NCI-H1930 (cell line): ENCODE data around the gene CDCA5.
"Not testable (repeated sequence)": the region's sequence is repeated elsewhere in the genome, so short reads cannot be mapped to it uniquely, and the experiment has no call there.

Source experiments
- DNase-seq, 2 experiments: peaks; one replicate each; lab custom pipeline; 2025; lab: John Stamatoyannopoulos, UW

The CDCA5 gene

DNA sequence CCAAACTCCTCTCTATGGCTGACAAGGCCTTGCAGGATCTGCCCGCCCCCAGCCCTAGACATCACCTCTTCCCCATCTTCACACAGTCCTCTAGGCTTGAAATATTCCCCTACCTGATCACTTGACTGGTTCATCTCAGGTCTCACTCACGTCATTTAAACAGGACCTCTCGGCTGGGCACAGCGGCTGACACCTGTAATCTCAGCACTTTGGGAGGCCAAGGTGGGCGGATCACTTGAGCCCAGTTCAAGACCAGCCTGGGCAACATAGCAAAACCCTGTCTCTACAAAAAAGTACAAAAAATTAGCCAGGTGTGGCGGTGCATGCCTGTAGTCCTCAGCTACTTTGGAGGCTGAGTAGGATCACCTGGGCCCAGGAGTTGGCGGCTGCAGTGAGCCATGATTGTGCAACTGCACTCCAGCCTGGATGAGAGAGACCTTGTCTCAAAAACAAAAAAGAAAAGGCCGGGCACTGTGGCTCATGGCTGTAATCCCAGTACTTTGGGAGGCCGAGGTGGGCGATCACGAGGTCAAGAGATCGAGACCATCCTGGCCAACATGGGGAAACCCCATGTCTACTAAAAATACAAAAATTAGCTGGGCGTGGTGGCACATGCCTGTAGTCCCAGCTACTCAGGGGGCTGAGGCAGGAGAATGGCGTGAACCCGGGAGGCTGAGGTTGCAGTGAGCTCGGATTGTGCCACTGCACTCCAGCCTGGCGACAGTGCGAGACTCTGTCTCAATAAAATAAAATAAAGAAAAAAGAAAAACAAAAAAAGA lies 35.2 kb upstream of the CDCA5 start:
- not testable (repeated sequence) for DNase-seq

DNA sequence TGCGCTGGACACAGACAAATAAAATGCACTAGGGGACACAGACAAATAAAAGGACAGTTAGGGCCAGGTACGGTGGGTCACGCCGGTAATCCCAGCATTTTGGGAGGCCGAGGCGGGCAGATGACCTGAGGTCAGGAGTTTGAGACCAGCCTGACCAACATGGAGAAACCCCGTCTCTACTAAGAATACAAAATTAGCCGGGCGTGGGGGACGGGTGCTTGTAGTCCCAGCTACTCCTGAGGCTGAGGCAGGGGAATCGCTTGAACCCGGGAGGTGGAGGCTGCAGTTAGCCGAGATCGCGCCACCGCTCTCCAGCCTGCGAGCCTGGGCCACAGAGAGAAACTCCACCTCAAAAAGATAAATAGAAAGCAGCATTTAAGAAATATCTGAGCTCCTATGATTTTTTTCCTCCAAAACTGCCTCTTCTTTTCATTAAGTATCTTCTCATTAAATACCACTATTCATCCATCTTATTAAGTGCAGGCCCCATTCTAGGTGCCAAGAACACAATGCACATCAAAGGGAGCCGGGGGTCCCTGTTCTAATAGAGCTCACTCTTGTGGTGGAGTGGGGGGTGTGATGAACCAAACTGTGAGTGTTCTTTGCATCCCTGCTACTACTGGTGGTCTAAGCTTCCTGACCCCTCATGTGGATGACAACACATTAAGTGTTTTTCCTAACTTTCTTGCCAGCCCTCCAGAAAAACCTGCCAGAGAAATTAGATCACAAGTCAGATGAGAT lies 34.4 kb upstream of the CDCA5 start:
- no peak for DNase-seq

DNA sequence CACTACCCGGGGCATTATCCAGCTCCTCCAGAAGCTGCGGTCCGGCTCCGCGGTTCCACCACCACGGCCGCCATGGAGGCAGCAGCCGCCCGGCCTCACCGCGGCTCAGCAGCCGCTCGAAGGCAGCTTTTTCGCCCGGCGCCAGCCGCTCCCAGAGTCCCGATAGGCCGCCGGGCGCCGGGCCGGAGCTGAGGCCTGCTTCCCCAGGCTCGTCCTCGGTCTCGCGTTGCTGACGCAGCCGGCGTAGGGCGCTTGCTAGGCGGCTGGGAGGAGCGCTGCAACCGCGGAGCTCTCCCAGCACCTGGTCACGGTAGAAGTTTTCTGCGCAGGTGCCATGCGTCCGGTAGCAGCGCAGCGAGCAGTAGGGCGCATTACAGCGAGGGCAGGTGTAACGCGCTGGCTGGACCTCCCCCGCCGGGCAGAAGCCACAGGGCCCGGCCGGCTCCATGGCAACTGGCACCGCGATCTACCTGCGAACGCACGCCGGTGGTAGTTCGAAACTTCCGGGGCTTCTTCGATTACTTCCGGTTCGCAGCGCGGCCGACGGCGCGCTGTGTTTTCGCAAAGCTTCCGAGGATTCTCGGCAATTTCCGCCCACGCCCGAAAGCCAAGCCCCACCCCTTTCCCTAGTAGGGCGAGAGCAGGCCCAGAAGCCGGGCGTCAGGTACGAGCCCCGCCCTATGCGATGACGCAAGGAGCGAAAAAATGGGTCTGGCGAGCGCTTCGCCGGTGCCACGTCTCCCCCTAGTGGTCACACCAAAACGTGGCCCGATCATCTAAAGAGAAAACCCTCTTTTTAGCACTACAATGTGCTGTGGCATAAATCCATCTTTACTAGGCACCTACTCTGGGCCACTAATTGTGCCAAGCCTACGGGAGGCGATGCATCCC lies 33.6 kb upstream of the CDCA5 start, which contains the start of gene ZNHIT2:
TSS of gene ZNHIT2 (minus strand) at position 496 of the 891 bp plus-strand sequence. CDS start at position 448, 48 bp downstream.
- peak; percentile 96 to 99 for DNase-seq

DNA sequence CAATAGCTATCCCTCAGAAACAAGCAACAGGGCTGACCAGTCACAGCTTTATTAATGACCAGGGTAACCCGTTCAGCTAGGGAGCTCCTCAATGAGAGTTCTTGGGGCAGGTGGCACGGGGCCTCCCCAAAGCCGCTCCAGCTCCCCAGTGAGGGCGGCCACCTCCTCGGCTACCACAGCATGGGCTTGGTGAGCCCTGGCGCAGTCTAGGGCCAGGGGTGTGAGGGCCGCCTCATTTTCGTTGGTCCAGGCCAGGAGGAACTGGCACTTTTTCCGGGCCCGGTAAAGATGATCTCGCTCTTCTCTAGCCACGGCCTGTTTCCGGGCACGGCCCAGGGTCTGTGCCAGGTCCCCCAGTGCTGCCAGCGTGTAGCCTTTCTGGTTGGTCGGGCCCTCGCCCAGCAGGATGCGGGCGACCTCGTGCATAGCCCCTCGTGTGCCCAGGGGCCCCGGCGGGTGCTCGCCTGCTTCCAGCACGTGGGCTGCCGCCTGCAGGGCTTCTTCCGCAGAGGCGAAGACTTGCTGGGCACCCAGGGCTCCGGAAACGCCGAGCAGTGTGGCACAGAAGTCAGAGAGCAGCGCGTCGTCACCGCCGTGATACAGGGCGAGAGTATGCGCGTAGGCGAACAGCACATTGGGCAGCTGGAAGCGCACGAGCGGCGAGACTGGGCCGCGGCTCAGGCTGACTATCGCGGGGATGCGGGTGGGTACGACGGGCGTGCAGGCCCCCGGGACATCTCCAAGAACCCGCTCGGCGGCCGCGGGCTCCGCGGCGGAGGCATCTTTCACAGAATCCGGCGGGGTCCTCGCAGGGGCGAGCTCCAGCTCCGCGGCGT lies 32.7 kb upstream of the CDCA5 start:
- peak; percentile 12 to 17 for DNase-seq

DNA sequence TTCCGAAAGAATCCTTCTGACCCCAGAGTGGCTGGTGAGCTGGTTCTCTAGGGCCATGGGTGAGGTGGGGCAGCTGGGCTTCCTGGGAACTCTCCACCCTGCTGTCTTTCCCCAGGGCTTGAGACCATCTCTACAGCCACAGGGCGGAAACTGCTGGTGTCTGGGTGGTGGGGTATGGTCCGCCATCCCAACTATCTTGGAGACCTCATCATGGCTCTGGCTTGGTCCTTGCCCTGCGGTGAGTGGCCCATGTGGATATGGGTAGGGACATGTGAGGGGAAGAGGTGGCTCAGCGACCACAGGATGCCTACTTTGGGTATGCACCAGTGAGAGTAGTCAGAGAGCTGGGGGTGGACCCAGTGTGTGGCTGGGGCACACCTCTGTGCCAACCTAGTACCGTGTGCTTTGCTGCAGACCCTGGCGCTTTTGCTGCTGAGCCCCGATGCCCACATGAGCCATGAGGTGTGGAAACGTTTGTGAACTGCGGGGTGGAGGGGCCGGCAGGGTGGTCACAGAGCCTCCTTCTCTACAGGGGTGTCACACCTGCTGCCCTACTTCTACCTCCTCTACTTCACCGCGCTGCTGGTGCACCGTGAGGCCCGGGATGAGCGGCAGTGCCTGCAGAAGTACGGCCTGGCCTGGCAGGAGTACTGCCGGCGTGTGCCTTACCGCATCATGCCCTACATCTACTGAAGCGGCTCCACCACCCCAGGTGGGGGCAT lies 31.7 kb upstream of the CDCA5 start:
- DNase-seq, result no peak

DNA sequence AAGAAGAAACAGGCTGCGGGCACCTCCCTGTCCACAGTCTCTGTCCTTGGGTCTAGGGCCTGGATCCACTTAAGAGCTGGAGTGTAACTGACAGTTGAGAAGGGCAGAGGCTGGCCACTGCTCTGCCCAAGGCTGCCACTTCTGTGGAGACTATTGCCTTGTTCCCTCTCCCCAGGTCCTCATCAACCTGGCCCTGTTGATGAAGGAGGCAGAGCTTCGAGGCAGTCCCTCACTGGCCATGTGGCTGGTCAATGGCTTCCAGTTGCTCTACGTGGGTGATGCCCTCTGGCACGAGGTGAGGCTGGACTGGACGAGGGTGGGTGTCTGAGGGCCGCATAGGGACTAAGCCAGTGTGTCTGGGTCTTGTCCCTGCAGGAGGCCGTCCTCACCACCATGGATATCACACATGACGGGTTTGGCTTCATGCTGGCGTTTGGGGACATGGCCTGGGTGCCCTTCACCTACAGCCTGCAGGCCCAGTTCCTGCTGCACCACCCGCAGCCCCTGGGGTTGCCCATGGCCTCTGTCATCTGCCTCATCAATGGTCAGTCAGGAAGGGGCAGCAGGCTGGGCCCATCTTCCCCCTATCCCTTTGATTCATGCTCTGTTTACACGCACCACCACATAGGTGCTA lies 30.8 kb upstream of the CDCA5 start:
- DNase-seq, result no peak

DNA sequence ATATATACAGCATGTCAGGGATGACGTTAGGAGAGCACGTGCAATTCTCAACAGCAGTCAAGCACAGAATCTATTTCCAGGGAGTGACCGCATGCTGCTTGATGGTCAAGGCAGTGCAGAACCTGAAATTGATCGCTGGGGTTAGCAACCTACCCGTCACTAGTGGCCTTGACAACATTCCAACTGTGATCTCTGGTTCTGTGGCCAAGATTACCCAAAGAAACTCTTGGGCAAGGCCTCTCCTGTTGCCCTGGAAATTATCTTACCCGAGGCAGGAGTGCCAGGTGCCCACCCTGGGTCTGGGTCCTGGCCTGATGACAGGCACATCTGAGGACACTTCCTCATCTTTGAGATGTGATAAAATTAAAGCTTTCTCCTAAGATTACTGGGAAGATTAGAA lies 30.0 kb upstream of the CDCA5 start:
- DNase-seq, result no peak

DNA sequence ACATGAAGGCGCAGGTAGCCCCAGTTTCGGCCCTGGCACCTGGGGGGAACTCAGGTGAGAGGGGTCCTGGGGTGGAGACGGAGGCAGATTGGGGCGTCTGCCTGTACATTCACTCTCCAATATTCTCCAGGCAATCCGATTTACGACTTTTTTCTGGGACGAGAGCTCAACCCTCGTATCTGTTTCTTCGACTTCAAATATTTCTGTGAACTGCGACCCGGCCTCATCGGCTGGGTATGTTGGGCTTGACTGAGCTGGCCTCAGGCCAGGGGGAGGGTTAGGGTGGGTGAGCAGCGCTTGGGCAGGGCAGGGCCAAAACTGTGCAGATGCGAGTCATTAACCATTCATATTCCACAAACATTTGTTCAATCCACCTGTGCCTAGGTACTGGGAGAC lies 29.5 kb upstream of the CDCA5 start:
- no peak for DNase-seq

DNA sequence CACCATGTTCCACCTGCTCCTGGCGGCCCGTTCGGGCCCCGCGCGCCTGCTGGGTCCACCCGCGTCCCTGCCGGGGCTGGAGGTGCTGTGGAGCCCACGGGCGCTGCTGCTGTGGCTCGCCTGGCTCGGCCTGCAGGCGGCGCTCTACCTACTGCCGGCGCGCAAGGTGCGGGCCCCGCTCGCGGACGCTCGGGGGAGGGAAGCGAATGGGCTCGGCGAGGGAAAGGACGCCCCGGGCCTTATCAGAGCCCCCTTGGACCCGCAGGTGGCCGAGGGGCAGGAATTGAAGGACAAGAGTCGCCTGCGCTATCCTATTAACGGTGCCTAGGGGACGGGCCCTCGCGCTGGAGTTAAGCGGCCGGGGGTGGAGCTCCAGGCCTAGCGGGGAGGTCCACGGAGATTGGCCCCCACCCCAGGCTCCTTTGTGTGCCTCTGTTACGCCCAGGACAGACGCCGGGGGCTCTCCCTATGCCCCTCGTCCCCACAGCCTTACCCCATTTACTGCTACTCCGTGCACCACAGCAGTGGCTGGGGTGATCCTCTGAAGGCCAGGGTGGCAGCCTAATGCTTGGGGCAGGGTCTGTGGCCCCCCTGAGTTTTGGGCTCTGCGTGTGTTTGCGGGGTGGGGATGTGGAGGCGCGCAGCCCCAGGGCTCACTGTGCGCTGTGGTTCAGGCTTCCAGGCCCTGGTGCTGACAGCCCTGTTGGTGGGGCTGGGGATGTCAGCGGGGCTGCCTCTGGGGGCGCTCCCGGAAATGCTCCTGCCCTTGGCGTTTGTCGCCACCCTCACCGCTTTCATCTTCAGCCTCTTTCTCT lies 28.9 kb upstream of the CDCA5 start:
- peak; percentile 40 to 67 for DNase-seq

DNA sequence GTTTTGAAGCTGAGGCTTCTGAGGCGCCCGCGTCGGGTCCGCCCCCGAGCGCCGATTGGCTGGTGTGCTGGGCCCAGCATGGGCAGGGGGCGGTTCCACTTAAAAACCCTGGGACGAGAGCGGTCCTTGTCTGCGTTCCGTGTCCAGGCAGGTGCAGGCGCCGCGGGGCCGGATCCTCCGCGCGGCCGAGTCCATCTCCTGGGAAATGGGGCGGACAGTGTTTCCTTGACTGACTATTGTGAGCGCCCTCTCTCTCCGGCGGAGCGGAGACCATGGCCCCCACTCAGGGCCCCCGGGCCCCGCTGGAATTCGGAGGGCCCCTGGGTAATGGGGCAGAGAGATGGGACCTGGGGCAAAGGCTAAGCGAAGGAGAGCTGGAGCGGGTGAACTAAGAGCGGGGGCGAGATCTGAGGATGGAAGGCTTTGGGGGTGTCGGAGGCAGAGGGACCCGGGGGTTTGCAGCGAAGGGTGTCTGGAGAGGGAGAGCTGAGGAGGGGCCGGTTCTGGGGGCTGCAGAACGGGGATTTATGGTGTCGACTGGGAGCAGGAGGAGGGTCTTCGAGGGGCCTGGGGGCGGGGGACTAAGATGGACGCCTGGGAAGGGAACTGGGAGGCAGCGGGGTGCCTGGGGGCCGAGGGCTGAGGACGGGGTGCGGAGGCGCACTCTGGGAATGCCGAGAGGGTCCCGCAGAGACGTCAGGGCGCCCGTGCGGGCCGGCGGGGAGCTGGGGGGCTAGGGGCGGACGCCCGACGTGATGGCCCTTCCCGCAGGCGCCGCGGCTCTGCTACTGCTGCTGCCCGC lies 28.1 kb upstream of the CDCA5 start, which contains the start of gene TM7SF2:
TSS of gene TM7SF2 (plus strand) at position 129 of the 802 bp plus-strand sequence. CDS start at position 273, 144 bp downstream.
- DNase-seq, result peak; percentile 88 to 94

DNA sequence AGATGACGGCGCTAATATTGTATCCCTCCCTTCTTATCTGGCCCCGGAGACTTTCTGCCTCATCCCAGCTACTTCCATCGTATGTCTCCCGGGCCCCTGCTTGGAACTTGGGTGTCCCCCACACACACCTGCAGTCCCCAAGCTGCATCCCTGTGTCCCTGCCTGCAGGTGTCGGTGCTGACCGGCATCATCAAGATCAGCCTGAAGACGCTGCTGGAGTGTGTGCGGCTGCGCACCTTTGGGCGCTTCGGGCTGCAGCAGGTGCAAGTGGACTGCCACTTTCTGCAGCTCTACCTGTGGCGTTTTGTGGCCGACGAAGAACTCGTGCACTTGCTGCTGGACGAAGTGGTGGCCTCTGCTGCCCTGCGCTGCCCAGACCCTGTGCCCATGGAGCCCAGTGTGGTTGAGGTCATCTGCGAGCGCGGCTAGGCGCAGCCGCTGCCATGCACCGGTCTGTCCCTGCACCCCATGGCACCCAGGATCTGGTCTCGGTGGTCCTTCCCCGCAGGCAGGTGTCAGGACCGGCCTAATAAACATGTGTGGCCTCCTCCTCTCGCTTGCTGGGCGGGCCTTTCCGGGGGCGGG lies 27.4 kb upstream of the CDCA5 start:
- DNase-seq, result no peak

DNA sequence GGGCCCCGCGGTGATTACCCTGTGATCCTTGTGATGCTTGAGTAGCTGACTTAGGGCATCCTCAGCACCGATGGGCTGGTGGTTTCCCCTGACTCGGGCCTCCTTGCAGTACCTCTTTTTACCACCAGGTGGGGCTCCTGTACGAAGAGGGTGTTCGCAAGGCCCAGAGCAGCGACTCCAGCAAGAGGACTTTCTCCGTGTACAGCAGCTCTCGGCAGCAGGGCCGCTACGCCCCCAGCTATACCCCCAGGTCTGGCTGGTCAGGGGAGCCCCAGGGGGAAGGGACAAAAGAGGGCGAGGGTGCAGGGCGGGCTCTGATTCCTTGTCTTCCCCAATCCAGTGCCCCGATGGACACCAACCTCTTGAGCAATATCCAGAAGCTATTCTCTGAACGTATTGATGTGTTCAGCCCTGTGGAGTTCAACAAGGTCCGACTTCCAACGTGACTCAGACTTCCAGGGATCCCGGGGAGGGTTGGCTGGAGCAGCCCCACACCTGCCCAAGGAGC lies 26.6 kb upstream of the CDCA5 start:
- peak; percentile 60 to 78 for DNase-seq

DNA sequence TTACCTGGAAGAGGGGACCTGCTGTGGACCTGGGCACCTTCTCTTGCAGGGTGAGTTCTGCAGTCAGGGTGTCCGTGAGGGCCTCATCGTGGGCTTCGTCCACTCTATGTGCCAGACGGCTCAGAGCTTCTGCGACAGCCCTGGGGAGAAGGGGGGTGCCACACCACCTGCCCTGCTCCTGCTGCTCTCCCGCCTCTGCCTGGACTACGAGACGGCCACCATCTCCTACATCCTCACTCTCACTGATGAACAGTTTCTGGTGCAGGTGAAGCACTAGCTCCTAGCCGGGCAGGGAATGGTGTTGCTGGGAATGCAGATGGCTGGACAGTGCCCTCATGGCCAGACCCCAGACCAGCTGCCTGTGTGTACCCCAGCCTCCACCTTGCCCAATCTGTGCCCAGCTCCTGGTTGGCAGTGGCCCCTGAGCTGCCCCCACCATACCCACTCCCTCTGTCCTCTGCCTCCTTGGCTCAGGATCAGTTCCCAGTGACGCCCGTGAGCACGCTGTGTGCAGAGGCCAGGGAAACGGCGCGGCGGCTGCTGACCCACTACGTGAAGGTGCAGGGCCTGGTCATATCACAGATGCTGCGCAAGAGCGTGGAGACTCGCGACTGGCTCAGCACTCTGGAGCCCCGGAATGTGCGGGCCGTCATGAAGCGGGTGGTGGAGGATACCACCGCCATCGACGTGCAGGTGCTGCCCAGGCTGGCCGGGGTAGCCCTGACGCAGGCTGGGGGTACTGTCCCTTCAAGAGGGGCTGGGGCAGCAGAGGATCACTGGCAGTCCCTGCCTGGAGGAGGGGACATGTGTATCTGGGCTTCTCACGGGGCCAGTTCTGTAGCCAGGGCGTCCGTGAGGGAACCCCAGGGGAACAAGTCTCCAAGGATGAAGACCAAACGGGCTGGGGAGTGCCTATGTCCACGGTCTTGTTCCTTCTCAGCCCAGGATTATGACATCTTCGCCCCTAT lies 25.7 kb upstream of the CDCA5 start:
- no peak for DNase-seq

DNA sequence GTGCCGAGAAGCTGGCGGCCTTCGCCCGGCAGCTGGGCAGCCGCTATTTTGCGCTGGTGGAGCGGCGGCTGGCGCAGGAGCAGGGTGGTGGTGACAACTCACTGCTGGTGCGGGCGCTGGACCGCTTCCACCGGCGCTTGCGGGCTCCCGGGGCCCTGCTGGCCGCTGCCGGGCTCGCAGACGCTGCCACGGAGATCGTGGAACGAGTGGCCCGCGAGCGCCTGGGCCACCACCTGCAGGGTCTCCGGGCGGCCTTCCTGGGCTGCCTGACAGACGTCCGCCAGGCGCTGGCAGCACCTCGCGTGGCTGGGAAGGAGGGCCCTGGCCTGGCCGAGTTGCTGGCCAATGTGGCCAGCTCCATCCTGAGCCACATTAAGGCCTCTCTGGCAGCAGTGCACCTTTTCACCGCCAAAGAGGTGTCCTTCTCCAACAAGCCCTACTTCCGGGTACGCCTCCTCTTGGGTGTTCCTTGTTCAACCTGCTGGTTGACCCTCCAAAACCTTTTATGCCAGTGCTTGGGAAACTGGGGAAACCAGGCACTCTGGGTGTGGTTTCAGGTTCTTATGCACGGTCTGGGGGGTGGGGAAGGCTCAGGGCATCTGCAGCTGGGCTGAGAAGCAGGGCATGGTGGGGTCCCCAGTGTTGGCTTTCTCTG lies 24.8 kb upstream of the CDCA5 start:
- DNase-seq, result no peak

DNA sequence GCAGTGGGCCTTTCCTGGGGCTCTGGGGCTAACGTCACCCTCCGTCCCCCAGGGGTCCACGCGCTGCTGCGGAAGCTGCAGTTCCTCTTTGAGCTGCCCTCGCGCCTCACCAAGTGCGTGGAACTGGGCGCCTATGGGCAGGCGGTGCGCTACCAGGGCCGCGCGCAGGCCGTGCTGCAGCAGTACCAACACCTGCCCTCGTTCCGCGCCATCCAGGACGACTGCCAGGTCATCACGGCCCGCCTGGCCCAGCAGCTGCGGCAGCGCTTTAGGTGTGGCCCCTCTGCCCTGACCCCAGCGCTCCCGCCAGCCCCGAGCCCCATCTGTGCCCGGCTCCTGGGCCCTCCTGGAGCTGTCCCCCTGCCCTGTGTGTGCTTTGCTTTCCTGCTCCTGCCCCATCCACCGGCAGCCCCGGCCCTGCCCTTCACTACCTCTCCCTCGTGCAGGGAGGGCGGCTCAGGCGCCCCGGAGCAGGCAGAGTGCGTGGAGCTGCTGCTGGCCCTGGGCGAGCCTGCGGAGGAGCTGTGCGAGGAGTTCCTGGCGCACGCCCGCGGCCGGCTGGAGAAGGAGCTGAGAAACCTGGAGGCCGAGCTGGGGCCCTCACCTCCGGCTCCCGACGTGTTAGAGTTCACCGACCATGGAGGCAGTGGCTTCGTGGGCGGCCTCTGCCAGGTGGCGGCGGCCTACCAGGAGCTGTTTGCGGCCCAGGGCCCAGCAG lies 24.1 kb upstream of the CDCA5 start:
- no peak for DNase-seq
